ENCODE measurements around the gene RIOX2.

- TF ChIP-seq CTCF (conservative IDR thresholded peaks at IDR 0.05 in 1 of 2, IDR thresholded peaks at IDR 0.05 in 1 of 2; ENCODE audit: extremely low read depth in 1 of 2, insufficient read depth in 1 of 2, low read depth in 1 of 2, low read length in 2 of 2) (no peak), EZH2 (IDR thresholded peaks at IDR 0.05; ENCODE audit: borderline replicate concordance, low read length) (no peak)
Measured at GRCh38 chr3:97934980-97935695, 37.1 kb downstream of the RIOX2 start.

Data from mammary epithelial cell (primary cell).